ENCODE results near the gene ITPR2.
"Not testable (repeated sequence)": the region's sequence is repeated elsewhere in the genome, so short reads cannot be mapped to it uniquely, and the experiment has no call there.

The ITPR2 gene

DNA sequence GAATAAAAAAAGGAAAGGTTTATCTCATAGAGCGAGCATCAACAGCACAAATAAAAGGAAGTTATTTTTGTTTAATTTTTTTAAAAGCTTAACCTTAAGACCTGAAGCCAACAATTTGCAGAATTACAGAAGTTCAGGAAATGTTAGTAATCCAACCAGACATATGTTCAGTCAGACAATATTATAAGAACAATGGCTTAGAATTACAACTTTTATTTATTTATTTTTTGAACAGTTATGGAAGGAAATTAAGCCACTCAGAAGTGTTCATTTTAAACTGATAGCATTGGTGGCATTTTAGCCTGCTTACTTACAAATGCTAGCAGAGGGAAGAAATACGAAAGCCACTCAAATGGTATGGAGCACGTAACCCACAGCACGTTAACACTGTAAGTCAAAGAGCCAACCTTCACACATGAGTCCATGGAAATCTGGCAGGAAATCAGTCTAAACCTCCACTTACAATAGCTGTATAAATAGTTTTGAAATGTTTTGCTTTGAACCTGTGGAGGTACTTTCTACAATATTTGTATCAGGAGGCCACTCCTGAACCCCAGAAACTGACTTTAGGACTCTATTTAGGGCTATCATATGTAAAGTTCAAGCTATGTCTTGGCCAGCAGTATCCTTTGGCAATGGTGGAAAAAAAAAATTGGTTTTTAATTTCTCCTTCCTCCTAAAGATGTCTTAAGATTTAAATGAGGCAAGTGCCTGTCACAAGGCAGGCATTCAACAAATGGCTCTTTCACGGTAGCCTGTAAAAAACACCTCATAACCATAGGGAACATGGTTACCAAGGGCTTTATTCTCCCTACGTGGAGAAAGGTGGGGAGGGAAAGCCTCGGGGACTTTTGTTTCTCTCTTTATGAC lies 102.3 kb downstream of the ITPR2 start:
- TF ChIP-seq CTCF (conservative IDR thresholded peaks at IDR 0.05; ENCODE audit: low read depth) = no peak
- no peak overlapping the region for H3K27ac ChIP-seq
- no peak for DNase-seq (ENCODE audit: low spot score)
- POLR2A ChIA-PET (ENCODE audit: low non-redundant PET) = no interaction called here
- CTCF ChIA-PET = no interaction called here

DNA sequence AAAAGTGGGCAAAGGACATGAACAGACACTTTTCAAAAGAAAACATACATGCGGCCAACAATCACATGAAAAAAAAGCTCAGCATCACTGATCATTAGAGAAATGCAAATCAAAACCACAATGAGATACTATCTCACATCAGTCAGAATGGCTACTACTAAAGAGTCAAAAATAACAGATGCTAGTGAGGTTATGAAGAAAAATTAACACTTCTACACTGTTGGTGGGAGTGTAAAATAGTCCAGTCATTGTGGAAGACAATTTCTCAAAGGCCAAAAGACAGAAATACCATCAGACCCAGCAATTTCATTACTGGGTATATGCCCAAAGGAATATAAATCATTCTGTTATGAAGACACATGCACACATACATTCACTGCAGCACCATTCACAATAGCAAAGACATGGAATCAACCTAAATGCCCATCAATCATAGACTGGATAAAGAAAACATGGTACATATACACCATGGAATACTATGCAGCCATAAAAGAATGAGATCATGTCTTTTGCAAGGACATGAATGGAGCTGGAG lies 103.8 kb downstream of the ITPR2 start:
- CTCF ChIA-PET = interaction anchor here (0.6 kb wide), 1 partner anchor 104 kb away, joined by 4 read pairs; the partner anchor contains the start of gene ITPR2
- POLR2A ChIA-PET (ENCODE audit: low non-redundant PET); H3K27ac ChIP-seq; DNase-seq (ENCODE audit: low spot score): not testable (repeated sequence)

DNA sequence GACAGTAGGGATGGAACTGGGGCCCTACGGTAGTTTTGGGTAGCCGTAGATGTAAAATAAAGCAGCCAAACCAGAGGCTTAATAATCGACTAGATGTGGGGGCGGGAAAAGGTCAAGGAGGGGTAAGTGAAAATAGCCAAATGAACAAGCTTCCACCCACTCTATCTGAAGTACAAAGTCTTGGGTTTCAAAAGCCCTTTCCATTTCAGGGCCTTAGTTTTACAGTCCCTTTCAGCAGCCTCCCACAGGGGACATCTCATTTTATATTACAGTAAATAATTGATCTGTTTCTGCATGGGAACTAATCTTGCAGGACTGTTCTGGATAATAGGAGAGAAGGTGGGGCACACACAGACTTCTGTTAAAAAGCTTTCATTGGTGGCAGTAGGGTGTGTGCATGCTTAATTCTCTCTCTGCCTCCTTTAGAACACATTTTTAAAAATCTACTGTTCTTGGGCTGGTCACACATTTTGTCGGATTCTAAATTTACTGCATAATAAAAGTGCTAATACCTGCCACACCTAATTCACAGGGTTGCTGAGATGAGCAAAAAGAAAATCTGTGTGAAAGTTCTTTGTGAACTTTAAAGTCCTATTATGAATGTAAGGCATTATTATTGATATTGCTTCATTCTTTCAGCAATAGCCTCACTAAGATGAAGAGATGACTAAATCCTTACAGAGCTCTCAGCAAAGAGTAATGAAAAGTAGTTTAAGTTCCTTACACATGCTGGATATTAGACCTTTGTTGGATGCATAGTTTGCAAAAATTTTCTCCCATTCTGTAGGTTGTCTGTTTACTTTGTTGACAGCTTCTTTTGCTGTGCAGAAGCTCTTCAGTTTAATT lies 104.6 kb downstream of the ITPR2 start:
- no peak overlapping the region for H3K27ac ChIP-seq
- CTCF ChIA-PET = no interaction called here

GRCh38 chr12:26727482-26728204 lies 105.4 kb downstream of the ITPR2 start:
- TF ChIP-seq CTCF (conservative IDR thresholded peaks at IDR 0.05; ENCODE audit: low read depth) = no peak
- CTCF ChIA-PET = no interaction called here
- POLR2A ChIA-PET (ENCODE audit: low non-redundant PET) = no interaction called here
- H3K27ac ChIP-seq = no peak overlapping the region
- DNase-seq (ENCODE audit: low spot score) = no peak

More for the DNA sequence above, 104.6 kb downstream of the ITPR2 start:
- no peak for TF ChIP-seq CTCF (conservative IDR thresholded peaks at IDR 0.05; ENCODE audit: low read depth)
- POLR2A ChIA-PET (ENCODE audit: low non-redundant PET) = no interaction called here
- DNase-seq (ENCODE audit: low spot score) = no peak

GRCh38 chr12:26726956-26727355 lies 106.0 kb downstream of the ITPR2 start:
- DNase-seq (ENCODE audit: low spot score) = no peak
- no peak overlapping the region for H3K27ac ChIP-seq
- CTCF ChIA-PET = no interaction called here
- POLR2A ChIA-PET (ENCODE audit: low non-redundant PET) = no interaction called here
- TF ChIP-seq CTCF (conservative IDR thresholded peaks at IDR 0.05; ENCODE audit: low read depth) = no peak

DNA sequence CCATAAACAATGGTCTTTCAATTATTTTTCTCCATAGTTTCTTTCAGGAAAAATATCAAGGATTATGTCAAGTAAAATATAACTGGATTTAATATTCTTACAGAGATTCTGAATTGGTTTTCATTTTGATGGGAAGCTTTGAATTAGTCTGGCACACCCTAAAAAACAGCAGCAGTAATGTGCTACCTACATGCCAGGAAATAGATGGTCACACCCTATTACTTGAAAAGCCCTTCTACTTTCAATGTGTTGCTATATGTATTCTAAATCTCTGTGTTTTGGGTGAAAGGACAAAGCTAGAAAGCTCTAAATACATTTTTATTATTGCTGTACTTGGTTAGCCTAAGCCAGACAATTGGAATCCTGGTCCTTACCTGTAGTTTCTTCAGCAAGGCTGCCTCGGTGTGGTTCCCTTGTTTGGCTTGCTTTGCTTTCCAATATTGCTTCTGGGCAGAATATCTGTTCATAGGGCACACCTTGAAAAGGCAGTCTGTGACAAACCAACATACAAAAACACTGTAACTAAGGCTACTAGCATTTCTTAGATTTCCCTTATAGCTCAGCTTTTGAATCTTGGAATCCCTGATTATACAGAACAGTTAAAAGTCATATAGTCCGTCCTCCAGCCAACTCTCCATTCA lies 107.6 kb downstream of the ITPR2 start:
- ChIA-PET CTCF (no interaction called here), POLR2A (ENCODE audit: low non-redundant PET) (no interaction called here)
- no peak overlapping the region for H3K27ac ChIP-seq
- no peak for DNase-seq (ENCODE audit: low spot score)
- no peak for TF ChIP-seq CTCF (conservative IDR thresholded peaks at IDR 0.05; ENCODE audit: low read depth)

Measured in RWPE1 (cell line).